MM.1S (cell line): ENCODE data around the gene ANGEL1.

Source experiments
- DNase-seq: peaks from one replicate; pipeline ENCODE4 v3.0.0-alpha.2; 2015
- H2AFZ ChIP-seq: fragments of 300-600 bp; sonication (generic); 2 replicates; pipeline ENCODE4 v1.6.0; 2016; ENCODE audit warnings: antibody characterized with exemption, low read length
- H3F3A ChIP-seq: fragments of 300-600 bp; sonication (generic); 2 replicates; pipeline ENCODE4 v1.6.1; 2016; ENCODE audit warnings: mild to moderate bottlenecking, antibody characterized with exemption, low read length, moderate library complexity, mixed read lengths; ENCODE audit not compliant: insufficient read depth
- H3K27ac ChIP-seq: fragments of 300-600 bp; sonication (generic); 2 replicates; pipeline ENCODE4 v1.5.1; 2016; ENCODE audit warnings: mild to moderate bottlenecking, low read length
- H3K27me3 ChIP-seq: fragments of 300-600 bp; sonication (generic); replicated peaks from 2 replicates; pipeline ENCODE4 v1.6.0; 2016; ENCODE audit warnings: low read length; ENCODE audit not compliant: insufficient read depth
- H3K36me3 ChIP-seq: fragments of 300-600 bp; sonication (generic); replicated peaks from 2 replicates; pipeline ENCODE4 v1.6.1; 2016; ENCODE audit warnings: mild to moderate bottlenecking, low read length, mixed read lengths; ENCODE audit not compliant: insufficient read depth
- H3K4me1 ChIP-seq: fragments of 300-600 bp; sonication (generic); 2 replicates; pipeline ENCODE4 v1.6.1; 2016; ENCODE audit warnings: low read length, mixed read lengths
- H3K4me2 ChIP-seq: fragments of 300-600 bp; sonication (generic); 2 replicates; pipeline ENCODE4 v1.6.0; 2016; ENCODE audit warnings: low read depth, low read length
- H3K4me3 ChIP-seq: fragments of 300-600 bp; sonication (generic); 2 replicates; pipeline ENCODE4 v1.5.1; 2016; ENCODE audit warnings: low read length, mixed read lengths
- H3K79me2 ChIP-seq: fragments of 300-600 bp; sonication (generic); 2 replicates; pipeline ENCODE4 v1.6.1; 2016; ENCODE audit warnings: mixed run types, low read length, mixed read lengths
- H3K9ac ChIP-seq: fragments of 300-600 bp; sonication (generic); 2 replicates; pipeline ENCODE4 v1.6.1; 2016; ENCODE audit warnings: low read length, mixed read lengths
- H3K9me2 ChIP-seq: fragments of 300-600 bp; sonication (generic); replicated peaks from 2 replicates; pipeline ENCODE4 v1.6.1; 2016; ENCODE audit warnings: mild to moderate bottlenecking, low read length, mixed read lengths; ENCODE audit not compliant: insufficient read depth
- H3K9me3 ChIP-seq: fragments of 300-600 bp; sonication (generic); replicated peaks from 2 replicates; pipeline ENCODE4 v1.6.1; 2016; ENCODE audit warnings: mild to moderate bottlenecking, low read length, mixed read lengths; ENCODE audit not compliant: insufficient read depth
- H4K20me1 ChIP-seq: fragments of 300-600 bp; sonication (generic); 2 replicates; pipeline ENCODE4 v1.6.1; 2016; ENCODE audit warnings: mild to moderate bottlenecking, low read length, moderate library complexity, mixed read lengths; ENCODE audit not compliant: insufficient read depth
- EZH2 ChIP-seq: fragments of 300-600 bp; sonication (generic); optimal IDR thresholded peaks from 2 replicates; pipeline ENCODE3; 2017; ENCODE audit warnings: low read depth, mild to moderate bottlenecking, antibody characterized with exemption, low read length, mixed read lengths
- EZH2phosphoT487 ChIP-seq: fragments of 300-600 bp; sonication (generic); IDR thresholded peaks from 2 replicates; pipeline ENCODE4 v1.6.1; 2018; ENCODE audit warnings: antibody characterized with exemption, low read length
- TF ChIP-seq, protein P1 (sequence below): fragments of 300-600 bp; sonication (generic); IDR thresholded peaks from 2 replicates; pipeline ENCODE4 v1.5.1; 2016; ENCODE audit warnings: antibody characterized with exemption, low read length, mixed read lengths

ANGEL1 gene

DNA sequence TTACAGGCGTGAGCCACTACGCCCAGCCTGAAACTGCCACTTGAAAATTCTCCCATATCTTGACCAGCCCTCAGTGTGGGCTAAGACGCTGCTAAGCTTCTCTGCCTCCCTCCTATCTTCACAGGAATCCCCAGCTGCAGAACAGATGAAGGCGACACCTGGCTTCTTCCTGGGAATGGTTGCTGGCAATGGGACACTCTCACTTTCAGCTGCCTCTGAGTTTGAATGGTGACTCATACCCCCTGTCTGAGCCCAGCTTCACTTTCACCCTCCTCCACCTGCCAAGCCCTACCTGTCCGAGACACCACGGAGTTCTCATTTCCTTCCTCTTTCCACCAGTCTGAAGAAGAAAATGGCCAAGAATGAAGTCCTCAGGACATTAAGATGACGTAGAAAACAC, 69.7 kb downstream of the ANGEL1 start:
- no peak overlapping the region for H3K4me3 ChIP-seq
- no peaks in the 10 kb centered on the region for H3K9me3 ChIP-seq
- H3K36me3 ChIP-seq: no peaks in the 10 kb centered on the region
- no peak overlapping the region for H3K27ac ChIP-seq
- no peak overlapping the region for H2AFZ ChIP-seq
- H3K79me2 ChIP-seq: no peaks in the 10 kb centered on the region
- DNase-seq: no peak
- TF ChIP-seq, protein P1, sequence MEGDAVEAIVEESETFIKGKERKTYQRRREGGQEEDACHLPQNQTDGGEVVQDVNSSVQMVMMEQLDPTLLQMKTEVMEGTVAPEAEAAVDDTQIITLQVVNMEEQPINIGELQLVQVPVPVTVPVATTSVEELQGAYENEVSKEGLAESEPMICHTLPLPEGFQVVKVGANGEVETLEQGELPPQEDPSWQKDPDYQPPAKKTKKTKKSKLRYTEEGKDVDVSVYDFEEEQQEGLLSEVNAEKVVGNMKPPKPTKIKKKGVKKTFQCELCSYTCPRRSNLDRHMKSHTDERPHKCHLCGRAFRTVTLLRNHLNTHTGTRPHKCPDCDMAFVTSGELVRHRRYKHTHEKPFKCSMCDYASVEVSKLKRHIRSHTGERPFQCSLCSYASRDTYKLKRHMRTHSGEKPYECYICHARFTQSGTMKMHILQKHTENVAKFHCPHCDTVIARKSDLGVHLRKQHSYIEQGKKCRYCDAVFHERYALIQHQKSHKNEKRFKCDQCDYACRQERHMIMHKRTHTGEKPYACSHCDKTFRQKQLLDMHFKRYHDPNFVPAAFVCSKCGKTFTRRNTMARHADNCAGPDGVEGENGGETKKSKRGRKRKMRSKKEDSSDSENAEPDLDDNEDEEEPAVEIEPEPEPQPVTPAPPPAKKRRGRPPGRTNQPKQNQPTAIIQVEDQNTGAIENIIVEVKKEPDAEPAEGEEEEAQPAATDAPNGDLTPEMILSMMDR: no peak
- no peak for TF ChIP-seq EZH2
- no peaks in the 10 kb centered on the region for H3K27me3 ChIP-seq
- H4K20me1 ChIP-seq: no peaks in the 10 kb centered on the region
- no peaks in the 10 kb centered on the region for H3F3A ChIP-seq
- no peak overlapping the region for H3K9ac ChIP-seq
- H3K4me1 ChIP-seq: no peaks in the 10 kb centered on the region
- H3K9me2 ChIP-seq: no peaks in the 10 kb centered on the region
- no peak overlapping the region for H3K4me2 ChIP-seq

GRCh38 chr14:76742185-76742584, 70.5 kb downstream of the ANGEL1 start:
- Histone ChIP-seq H2AFZ (no peak overlapping the region), H4K20me1 (no peaks in the 10 kb centered on the region), H3K4me1 (no peaks in the 10 kb centered on the region), H3K79me2 (no peaks in the 10 kb centered on the region), H3K9me2 (no peaks in the 10 kb centered on the region), H3K4me3 (no peak overlapping the region), H3K9ac (no peak overlapping the region), H3K27ac (no peak overlapping the region), H3K9me3 (no peaks in the 10 kb centered on the region), H3K4me2 (no peak overlapping the region), H3K36me3 (no peaks in the 10 kb centered on the region), H3F3A (no peaks in the 10 kb centered on the region), H3K27me3 (no peaks in the 10 kb centered on the region)
- no peak for DNase-seq
- TF ChIP-seq EZH2 (no peak), EZH2phosphoT487 (no peak)
- TF ChIP-seq, protein P1: no peak

DNA sequence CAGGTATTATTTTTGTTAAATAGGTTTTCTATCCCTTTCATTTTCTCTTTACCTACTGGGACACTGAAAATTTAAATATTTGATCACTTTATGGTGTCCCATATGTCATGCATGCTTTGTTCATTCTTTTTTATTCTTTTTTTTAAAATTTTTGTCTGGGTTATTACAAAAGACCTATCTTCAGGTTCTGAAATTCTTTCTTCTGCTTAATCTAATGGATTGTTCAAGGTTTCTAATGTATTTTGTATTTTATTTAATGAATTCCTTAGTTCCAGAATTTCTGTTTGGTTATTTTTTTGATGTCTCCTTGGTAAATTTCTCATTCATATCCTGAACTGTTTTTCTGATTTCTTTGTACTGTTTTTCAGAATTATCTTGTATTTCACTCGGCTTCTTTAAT, 71.6 kb downstream of the ANGEL1 start:
- no peak overlapping the region for H3K9ac ChIP-seq
- no peaks in the 10 kb centered on the region for H3K9me2 ChIP-seq
- no peaks in the 10 kb centered on the region for H3K4me1 ChIP-seq
- DNase-seq: no peak
- TF ChIP-seq, protein P1: no peak
- TF ChIP-seq EZH2 (no peak), EZH2phosphoT487 (no peak)
- H3K4me2 ChIP-seq: no peak overlapping the region
- H3K27me3 ChIP-seq: no peaks in the 10 kb centered on the region
- H3F3A ChIP-seq: no peaks in the 10 kb centered on the region
- H3K9me3 ChIP-seq: no peaks in the 10 kb centered on the region
- no peaks in the 10 kb centered on the region for H3K36me3 ChIP-seq
- H4K20me1 ChIP-seq: no peaks in the 10 kb centered on the region
- no peaks in the 10 kb centered on the region for H3K79me2 ChIP-seq
- H3K27ac ChIP-seq: no peak overlapping the region
- H2AFZ ChIP-seq: no peak overlapping the region
- no peak overlapping the region for H3K4me3 ChIP-seq
